ENCODE measurements around the gene ZMYM3. TPM values are rescaled to one million over a fixed set of nuclear protein-coding genes. Genes with fewer than 3 reads are reported as not detected.

Gene ZMYM3
- polyA plus RNA-seq, 2 of the 4 experiments (the other 2 are of a cell fraction): 18.8 to 19.1 TPM

DNA sequence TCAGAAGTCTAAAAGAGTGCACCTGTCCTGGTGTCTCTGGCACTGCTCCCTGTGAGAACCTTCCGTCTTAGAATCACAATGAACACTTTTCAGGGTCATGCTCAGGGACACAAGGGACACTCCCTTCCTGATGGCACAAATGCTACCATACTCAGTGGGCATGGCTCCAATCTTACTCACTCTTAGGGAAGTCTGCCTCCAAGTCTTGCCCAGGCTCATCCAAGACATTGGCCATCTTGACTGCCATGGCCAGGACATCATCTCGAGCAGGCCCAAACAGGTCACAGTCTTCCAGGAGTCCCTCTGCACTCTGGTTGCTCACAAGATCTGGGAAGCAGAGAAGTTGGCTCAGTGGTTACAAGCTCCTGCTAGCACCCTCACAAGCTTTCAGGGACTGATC is 8.8 kb downstream of the ZMYM3 start (continued):
- no peak for TF ChIP-seq RARB (CRISPR knock-in tag; IDR thresholded peaks at IDR 0.05)

DNA sequence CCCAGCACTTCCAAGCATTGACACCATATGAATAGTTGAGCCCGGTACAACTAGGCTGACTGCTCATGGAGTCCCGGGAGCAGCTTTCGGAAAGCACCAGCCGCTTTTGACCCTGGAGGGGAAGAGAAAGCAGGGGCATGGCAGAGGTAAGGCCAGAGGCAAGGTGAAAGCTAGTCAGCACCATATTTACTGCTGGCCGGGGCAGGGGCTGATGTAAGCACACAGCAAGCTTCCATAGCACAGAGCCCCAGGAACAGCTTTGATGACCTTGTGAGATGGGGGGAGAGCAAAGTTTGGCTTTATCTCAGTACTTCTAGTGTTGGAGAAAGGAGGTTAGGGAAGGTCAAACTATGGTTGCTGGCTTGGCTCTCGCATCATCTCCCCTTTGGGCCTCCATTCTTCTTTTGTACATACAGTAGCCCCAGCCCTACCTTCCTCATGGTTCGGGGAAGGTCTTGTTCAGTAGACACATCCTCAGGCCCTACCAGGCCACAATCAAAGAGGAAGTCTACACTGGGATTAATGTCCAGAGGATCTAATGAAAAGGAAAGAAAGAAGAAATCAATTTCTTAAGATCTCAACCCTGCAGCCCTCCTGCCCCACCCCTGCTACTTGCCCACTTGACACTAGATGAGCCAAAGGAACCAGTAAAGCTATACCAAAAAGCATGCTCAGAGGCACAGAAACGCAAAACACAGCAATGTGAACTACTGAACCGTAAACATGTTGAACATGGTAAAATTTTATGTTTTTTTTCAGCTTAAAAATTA is 9.4 kb downstream of the ZMYM3 start:
- Histone ChIP-seq H3K9me3 (no peaks in the 10 kb centered on the region), H3K27ac (no peak overlapping the region), H3K4me1 (no peaks in the 10 kb centered on the region), H3K4me3 (no peak overlapping the region), H3K4me2 (no peak overlapping the region)
- ChIA-PET POLR2A (no interaction called here), CTCF (interaction anchor here (0.5 kb wide), 1 partner anchor 337 kb away, joined by 3 read pairs; no protein-coding TSS in a partner anchor)
- DNase-seq (ENCODE audit: low read depth in 1 of 2, low spot score in 1 of 2) (no peak), FAIRE-seq (no peak), ATAC-seq (no peak)
- TF ChIP-seq FOSL2 (IDR thresholded peaks at IDR 0.05): no peak
- no peak for TF ChIP-seq FOSL2 (CRISPR knock-in tag; IDR thresholded peaks at IDR 0.05)
- no peak for TF ChIP-seq HOXB5 (CRISPR knock-in tag; IDR thresholded peaks at IDR 0.05)
- TF ChIP-seq ZC3H11A (IDR thresholded peaks at IDR 0.05): no peak
- no peak for TF ChIP-seq CHD2 (IDR thresholded peaks at IDR 0.05; ENCODE audit: low read length, partially characterized antibody)
- no peak for TF ChIP-seq RCOR1 (IDR thresholded peaks at IDR 0.05; ENCODE audit: low read depth, low read length)
- no peak for TF ChIP-seq RARB (CRISPR knock-in tag; IDR thresholded peaks at IDR 0.05)
- no peak for TF ChIP-seq MYC (IDR thresholded peaks at IDR 0.05; ENCODE audit: borderline replicate concordance, low read length)
- no peak for TF ChIP-seq BHLHE40 (IDR thresholded peaks at IDR 0.05; ENCODE audit: low read depth, low read length)
- WGBS (ENCODE audit: missing lambda C conversion rate): 94% methylated on average over 7 of the region's 9 CpGs

DNA sequence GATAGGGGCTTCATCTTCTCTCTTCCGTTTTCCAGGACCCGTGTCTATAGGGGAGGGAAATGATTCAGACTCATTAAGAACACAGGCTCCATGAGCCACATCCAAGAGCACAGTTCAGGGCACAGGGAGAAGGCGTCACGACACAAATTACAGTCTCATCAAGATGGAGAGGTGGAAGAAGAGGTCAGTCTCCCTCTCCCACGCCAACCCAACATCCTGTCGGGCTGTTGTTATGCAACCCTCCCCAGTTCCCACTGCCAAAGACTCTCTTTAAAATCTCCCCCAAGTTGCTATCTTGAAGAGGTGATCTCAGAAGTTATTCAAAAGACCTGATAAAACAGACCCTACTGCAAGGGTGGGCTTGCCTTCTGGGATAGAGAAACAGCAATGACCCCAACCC is 12.6 kb downstream of the ZMYM3 start:
- Histone ChIP-seq H3K27ac (no peak overlapping the region), H3K4me3 (no peak overlapping the region), H3K9me3 (no peaks in the 10 kb centered on the region), H3K4me2 (no peak overlapping the region), H3K4me1 (no peaks in the 10 kb centered on the region)
- no peak for DNase-seq (ENCODE audit: low read depth in 1 of 2, low spot score in 1 of 2)
- 95% methylated on average over 6 of the region's 6 CpGs for WGBS (ENCODE audit: missing lambda C conversion rate)
- CTCF ChIA-PET: no interaction called here
- no peak for FAIRE-seq
- ATAC-seq: no peak
- POLR2A ChIA-PET: no interaction called here
- TF ChIP-seq RFX5 (IDR thresholded peaks at IDR 0.05) (no peak), CHD4 (IDR thresholded peaks at IDR 0.05; ENCODE audit: borderline replicate concordance) (no peak), HOXB5 (CRISPR knock-in tag; IDR thresholded peaks at IDR 0.05) (no peak), EHMT2 (IDR thresholded peaks at IDR 0.05; ENCODE audit: low read depth) (no peak), TP53 (CRISPR knock-in tag; IDR thresholded peaks at IDR 0.05) (no peak), ATOH8 (CRISPR knock-in tag; IDR thresholded peaks at IDR 0.05; ENCODE audit: low read depth) (no peak), RCOR1 (IDR thresholded peaks at IDR 0.05; ENCODE audit: low read depth, low read length) (no peak), KDM5A (IDR thresholded peaks at IDR 0.05) (no peak), POLR2A (IDR thresholded peaks at IDR 0.05; ENCODE audit: low read length) (no peak), RARB (CRISPR knock-in tag; IDR thresholded peaks at IDR 0.05) (no peak), ESRRA (IDR thresholded peaks at IDR 0.05; ENCODE audit: borderline replicate concordance, low read length) (no peak), MYC (IDR thresholded peaks at IDR 0.05; ENCODE audit: borderline replicate concordance, low read length) (no peak), GATA3 (IDR thresholded peaks at IDR 0.05; ENCODE audit: borderline replicate concordance) (no peak), TFCP2L1 (CRISPR knock-in tag; IDR thresholded peaks at IDR 0.05) (no peak), CTCF (IDR thresholded peaks at IDR 0.05) (no peak)

Data from A549 (cell line).